Effector memory CD4-positive, alpha-beta T cell (primary cell): ENCODE data around the gene SLAMF1.

Experiments used
- DNase-seq, 3 donors: peaks; one replicate each; pipeline ENCODE4 v3.0.0-alpha.2; 2020
- H3K27ac ChIP-seq: 2 replicates; pipeline ENCODE4 v1.7.0; 2013; ENCODE audit warnings: mild to moderate bottlenecking, low read length, moderate library complexity; ENCODE audit not compliant: insufficient read depth, poor library complexity, severe bottlenecking
- H3K27me3 ChIP-seq: replicated peaks from 2 replicates; pipeline ENCODE4 v1.7.0; 2013; ENCODE audit warnings: mild to moderate bottlenecking, low read length; ENCODE audit not compliant: insufficient read depth, control insufficient read depth, poor library complexity, severe bottlenecking
- H3K36me3 ChIP-seq: 2 replicates; pipeline ENCODE4 v1.7.0; 2013; ENCODE audit warnings: mild to moderate bottlenecking, low read length, moderate library complexity; ENCODE audit not compliant: control insufficient read depth, insufficient read depth
- H3K4me1 ChIP-seq: 2 replicates; pipeline ENCODE4 v1.7.0; 2013; ENCODE audit warnings: low read length, mild to moderate bottlenecking; ENCODE audit not compliant: control insufficient read depth, insufficient read depth, poor library complexity, severe bottlenecking
- H3K4me3 ChIP-seq: 2 replicates; pipeline ENCODE4 v1.7.0; 2013; ENCODE audit warnings: low read length, low read depth, mild to moderate bottlenecking; ENCODE audit not compliant: insufficient read depth, poor library complexity, severe bottlenecking
- H3K9me3 ChIP-seq: 2 replicates; pipeline ENCODE4 v1.7.0; 2013; ENCODE audit warnings: mild to moderate bottlenecking, low read length, moderate library complexity; ENCODE audit not compliant: control insufficient read depth

SLAMF1 gene

GRCh38 chr1:160625321-160625720, 21.5 kb downstream of the SLAMF1 start:
- H3K27me3 ChIP-seq = no peaks in the 10 kb centered on the region
- no peak for DNase-seq
- H3K4me1 ChIP-seq = peaks cover 78% of the 10 kb centered on the region
- no peaks in the 10 kb centered on the region for H3K9me3 ChIP-seq
- H3K27ac ChIP-seq = peak overlapping the region; percentile 92
- H3K4me3 ChIP-seq = no peak overlapping the region
- peaks cover 22% of the 10 kb centered on the region for H3K36me3 ChIP-seq

DNA sequence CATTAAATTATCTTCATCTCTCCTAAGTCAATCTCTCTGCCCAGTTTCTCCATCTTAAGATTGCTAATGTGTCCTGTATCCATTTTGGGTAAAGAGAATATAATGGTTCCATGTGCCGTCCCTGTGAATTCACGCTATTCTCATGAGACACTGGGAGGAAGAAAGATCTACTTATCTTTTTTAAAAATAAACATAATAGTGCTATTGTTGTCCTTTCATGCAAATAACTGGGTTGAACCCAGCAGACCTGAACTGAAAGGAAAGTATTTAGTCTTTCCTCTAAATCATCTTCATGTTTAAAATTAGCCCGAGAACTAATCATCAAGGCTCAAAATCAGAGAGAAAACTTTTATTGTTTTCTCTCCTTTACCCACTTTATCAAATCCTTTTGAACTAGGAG, 22.4 kb downstream of the SLAMF1 start:
- Histone ChIP-seq H3K4me3 (no peak overlapping the region), H3K9me3 (no peaks in the 10 kb centered on the region), H3K36me3 (peaks cover 28% of the 10 kb centered on the region), H3K27ac (peak overlapping the region; percentile 51), H3K4me1 (peaks cover 69% of the 10 kb centered on the region), H3K27me3 (no peaks in the 10 kb centered on the region)
- no peak for DNase-seq

- peak overlapping the region; percentile 51 for H3K27ac ChIP-seq
These were observed 23.0 kb downstream of the SLAMF1 start for GRCh38 chr1:160623862-160624261.

GRCh38 chr1:160623227-160623633, 23.6 kb downstream of the SLAMF1 start:
- Histone ChIP-seq H3K27ac (peak overlapping the region; percentile 51), H3K9me3 (no peaks in the 10 kb centered on the region), H3K4me3 (no peak overlapping the region), H3K36me3 (peaks cover 33% of the 10 kb centered on the region), H3K27me3 (no peaks in the 10 kb centered on the region), H3K4me1 (peaks cover 57% of the 10 kb centered on the region)
- no peak for DNase-seq

More at GRCh38 chr1:160623862-160624261, 23.0 kb downstream of the SLAMF1 start:
- no peak for DNase-seq
- no peaks in the 10 kb centered on the region for H3K9me3 ChIP-seq
- H3K4me1 ChIP-seq = peaks cover 63% of the 10 kb centered on the region
- peaks cover 34% of the 10 kb centered on the region for H3K36me3 ChIP-seq
- H3K4me3 ChIP-seq = no peak overlapping the region
- H3K27me3 ChIP-seq = no peaks in the 10 kb centered on the region

DNA sequence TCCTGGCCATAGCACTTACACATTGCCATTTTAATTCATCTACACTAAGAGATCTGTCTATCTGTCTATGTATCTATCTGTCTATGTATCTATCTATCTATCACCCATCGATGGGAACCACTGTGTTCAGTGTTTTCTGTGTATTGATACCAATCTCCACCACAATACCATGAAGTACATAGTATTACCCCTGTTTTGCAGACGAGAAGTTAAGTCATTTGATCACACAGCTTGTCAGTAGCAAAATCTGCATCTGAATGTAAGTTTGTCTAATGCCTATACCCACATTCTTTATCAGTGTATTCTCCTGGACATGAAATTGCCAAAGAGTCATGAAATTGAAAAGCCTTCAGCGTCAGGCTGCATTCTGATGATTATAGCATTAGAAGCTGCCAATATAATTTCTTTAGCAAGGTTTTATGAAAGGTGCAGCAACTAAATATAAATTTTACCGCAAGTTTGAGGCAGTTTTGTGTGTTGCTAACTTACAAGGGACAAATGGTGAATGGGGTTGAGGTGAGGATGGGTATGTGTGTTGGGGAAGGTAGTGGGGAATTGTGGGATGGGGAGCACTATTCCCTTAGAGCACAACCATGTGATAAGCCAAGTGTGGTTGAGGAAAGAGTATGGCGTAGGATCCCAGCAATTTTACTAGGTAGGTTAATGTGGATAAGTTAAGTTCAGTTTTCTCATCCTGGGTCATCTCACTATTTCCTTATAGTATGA, 24.2 kb downstream of the SLAMF1 start:
- Histone ChIP-seq H3K4me3 (no peak overlapping the region), H3K36me3 (peaks cover 33% of the 10 kb centered on the region), H3K27ac (peak overlapping the region; percentile 51), H3K27me3 (no peaks in the 10 kb centered on the region), H3K4me1 (peaks cover 51% of the 10 kb centered on the region), H3K9me3 (no peaks in the 10 kb centered on the region)
- DNase-seq = no peak

DNA sequence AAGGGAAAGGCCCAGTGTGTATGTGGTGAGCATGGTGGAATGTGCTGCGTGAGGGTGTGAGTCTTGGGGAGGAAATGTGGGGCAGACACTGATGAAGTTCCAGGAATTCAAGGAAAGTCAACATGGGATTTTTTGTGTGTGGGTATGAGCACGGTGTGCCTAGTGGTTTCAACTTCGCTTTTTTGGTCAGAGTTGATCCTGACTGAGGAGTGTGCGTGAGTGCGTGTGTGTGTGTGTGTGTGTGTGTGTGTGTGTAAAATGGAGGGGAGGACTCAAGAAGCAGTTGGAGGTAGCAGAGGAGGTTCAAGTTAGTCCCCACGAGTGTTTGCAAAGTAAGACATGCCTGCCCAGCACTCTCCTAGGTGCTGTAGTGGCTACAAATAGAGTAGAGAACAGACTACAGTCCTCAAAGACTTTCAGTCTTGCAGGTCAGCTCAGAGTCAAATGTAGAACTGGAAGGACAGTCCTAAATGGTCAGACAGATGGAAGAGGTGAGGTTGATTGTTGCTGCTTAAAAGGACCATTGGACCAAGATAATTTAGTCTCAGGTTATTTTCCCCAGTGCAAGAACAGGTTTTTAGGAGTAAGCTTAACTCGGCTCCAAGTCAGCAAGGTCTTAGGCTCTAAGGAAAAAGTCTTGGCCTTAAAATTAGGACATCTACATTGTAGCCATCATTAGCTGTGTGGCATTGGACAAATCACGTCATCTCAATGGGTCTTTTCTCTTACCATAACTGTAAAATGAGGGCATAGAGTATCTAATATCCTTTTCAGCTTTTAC, 25.0 kb downstream of the SLAMF1 start:
- H3K4me1 ChIP-seq = peaks cover 43% of the 10 kb centered on the region
- peaks cover 29% of the 10 kb centered on the region for H3K36me3 ChIP-seq
- no peaks in the 10 kb centered on the region for H3K9me3 ChIP-seq
- peak overlapping the region; percentile 14 for H3K27ac ChIP-seq
- no peak overlapping the region for H3K4me3 ChIP-seq
- H3K27me3 ChIP-seq = no peaks in the 10 kb centered on the region
- no peak for DNase-seq

GRCh38 chr1:160620942-160621632, 25.8 kb downstream of the SLAMF1 start:
- Histone ChIP-seq H3K4me1 (peaks cover 35% of the 10 kb centered on the region), H3K4me3 (no peak overlapping the region), H3K36me3 (peaks cover 32% of the 10 kb centered on the region), H3K9me3 (no peaks in the 10 kb centered on the region), H3K27me3 (no peaks in the 10 kb centered on the region), H3K27ac (peak overlapping the region; percentile 14)
- DNase-seq = no peak

DNA sequence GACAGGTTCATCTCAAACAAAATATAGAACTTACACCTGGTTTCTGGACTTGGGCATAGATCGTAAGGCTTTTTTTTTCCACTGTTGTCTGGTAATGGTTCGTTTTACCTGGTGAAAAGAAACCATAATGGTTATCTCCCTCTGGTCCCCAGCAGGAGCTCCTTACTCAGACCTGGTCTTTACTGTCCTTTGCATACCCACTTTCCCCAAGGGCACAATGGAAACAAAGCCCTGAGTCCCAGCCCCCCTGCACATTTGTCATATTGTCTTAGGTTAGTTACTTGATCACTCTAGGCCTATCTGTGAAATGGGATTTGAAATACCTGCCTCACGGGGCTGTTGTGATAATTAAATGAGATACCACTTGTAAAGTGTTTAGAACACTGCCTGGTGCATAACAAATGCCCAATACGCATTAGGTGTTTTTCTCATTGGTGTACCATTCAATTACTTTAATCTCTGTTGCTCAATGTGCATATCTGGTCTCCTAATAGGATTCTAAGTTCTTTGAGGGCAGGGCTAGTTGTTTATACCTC, 27.0 kb downstream of the SLAMF1 start:
- Histone ChIP-seq H3K27ac (no peak overlapping the region), H3K36me3 (peaks cover 34% of the 10 kb centered on the region), H3K4me1 (peaks cover 23% of the 10 kb centered on the region), H3K4me3 (no peak overlapping the region), H3K9me3 (no peaks in the 10 kb centered on the region), H3K27me3 (no peaks in the 10 kb centered on the region)
- DNase-seq = no peak

DNA sequence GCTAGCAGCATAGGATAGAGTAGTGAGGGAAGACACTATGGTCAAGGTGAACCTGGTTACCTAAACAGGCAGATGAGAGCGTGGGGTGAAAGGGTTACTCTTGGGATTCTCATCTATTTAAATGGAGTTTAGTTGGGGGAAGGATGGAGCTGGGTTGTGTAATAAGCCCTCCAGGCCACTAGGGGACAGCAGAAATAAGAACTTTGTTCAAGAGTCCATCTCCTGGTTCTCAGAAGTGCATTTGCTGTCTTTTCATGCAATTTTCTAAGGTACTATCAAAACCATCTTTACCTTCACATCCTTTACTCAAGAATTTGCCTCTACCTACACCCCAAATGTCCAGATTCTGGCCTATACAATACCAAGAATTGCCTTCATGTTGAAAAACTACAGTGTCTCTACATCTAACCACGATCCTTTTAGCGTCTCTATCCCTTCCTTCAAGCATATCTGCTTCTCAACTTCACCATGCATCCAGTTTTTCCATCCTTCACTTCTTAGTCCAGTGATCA, 28.0 kb downstream of the SLAMF1 start:
- Histone ChIP-seq H3K27ac (no peak overlapping the region), H3K27me3 (no peaks in the 10 kb centered on the region), H3K4me1 (peaks cover 15% of the 10 kb centered on the region), H3K36me3 (peaks cover 34% of the 10 kb centered on the region), H3K9me3 (no peaks in the 10 kb centered on the region), H3K4me3 (no peak overlapping the region)
- DNase-seq = no peak
